Measurements from ENCODE around the gene HACD2. TPM values are rescaled to one million over a fixed set of nuclear protein-coding genes. Genes with fewer than 3 reads are reported as not detected.

HACD2 gene
- polyA plus RNA-seq, 1 of the 3 experiments (the other 2 are of a cell fraction) = 13.8 TPM

- peaks cover 60% of the 10 kb centered on the region for H3K27me3 ChIP-seq (ENCODE audit: insufficient read depth)
- H3K9ac ChIP-seq = no peak within 1 kb of the TSS
Measured at GRCh38 chr3:123448536-123449101, 136.2 kb downstream of the HACD2 start, which contains the start of gene ADCY5. Gene ADCY5 (minus strand): TSS chr3:123449090. CDS start chr3:123448545, 545 bp downstream.

DNA sequence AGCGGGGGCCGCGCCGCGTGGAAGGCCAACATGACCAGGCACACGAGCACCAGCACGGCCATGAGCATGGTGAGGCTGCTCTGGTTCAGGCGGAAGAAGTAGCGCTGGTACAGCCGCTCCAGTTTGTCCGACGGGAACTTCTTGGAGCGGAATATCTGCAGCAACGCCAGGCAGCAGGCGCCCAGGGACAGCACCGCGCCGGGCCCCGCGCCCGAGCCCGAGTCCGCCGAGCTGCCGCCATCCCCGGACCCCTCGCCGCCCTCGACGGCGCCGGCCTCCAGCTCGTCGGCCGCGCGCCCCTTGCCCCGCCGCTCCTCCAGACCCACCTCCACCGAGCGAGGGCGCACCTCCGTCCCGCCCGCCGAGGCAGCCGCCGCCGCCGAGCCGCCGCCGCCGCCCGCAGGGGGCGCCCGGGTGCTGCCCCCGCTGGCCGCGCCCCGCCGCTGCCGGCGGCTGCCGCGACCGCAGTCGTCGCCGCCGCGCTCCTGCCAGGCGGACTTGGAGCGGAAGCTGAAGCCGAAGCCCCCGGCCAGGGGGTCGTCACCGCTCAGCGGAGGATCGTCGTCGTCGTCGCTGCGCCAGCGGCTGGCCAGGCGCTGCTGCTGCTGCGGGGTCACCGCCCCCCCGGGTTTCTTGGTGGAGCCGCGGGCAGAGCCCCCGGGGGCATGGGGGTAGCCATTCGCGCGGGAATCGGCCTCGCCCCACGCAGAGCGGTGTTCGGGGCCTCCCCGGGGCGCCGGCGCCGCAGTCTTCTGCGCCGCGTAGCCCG is 136.9 kb downstream of the HACD2 start:
- H3K9me3 ChIP-seq = no peaks in the 10 kb centered on the region
- H3K36me3 ChIP-seq (replicated peaks in 1 of 2; ENCODE audit: control insufficient read depth in 1 of 2, insufficient read depth in 2 of 2, low read length in 1 of 2) = no peaks in the 10 kb centered on the region
- H3K79me2 ChIP-seq (ENCODE audit: insufficient read depth) = no peaks in the 10 kb centered on the region
- DNase-seq = peak; percentile 83
- H3K4me1 ChIP-seq (ENCODE audit: control insufficient read depth in 1 of 2, insufficient read depth in 2 of 2, low read depth in 1 of 2, low read length in 1 of 2) = peaks cover 0 to 5% of the 10 kb centered on the region in 2 experiments; a peak in 1 of 4 replicates
- no peak overlapping the region for H2AFZ ChIP-seq (ENCODE audit: low read depth)
- CTCF ChIA-PET = interaction anchor here (0.6 to 4.5 kb wide), 12 partner anchors 9 to 294 kb away, joined by 3 to 23 read pairs (median 5); no protein-coding TSS in a partner anchor
- H3F3A ChIP-seq (replicated peaks; ENCODE audit: insufficient read depth) = no peaks in the 10 kb centered on the region
- no peak overlapping the region for H3K9ac ChIP-seq
- H3K27ac ChIP-seq (ENCODE audit: low read depth in 2 of 2, low read length in 1 of 2) = no peak overlapping the region
- no peaks in the 10 kb centered on the region for H3K9me2 ChIP-seq
- TF ChIP-seq, protein P1, sequence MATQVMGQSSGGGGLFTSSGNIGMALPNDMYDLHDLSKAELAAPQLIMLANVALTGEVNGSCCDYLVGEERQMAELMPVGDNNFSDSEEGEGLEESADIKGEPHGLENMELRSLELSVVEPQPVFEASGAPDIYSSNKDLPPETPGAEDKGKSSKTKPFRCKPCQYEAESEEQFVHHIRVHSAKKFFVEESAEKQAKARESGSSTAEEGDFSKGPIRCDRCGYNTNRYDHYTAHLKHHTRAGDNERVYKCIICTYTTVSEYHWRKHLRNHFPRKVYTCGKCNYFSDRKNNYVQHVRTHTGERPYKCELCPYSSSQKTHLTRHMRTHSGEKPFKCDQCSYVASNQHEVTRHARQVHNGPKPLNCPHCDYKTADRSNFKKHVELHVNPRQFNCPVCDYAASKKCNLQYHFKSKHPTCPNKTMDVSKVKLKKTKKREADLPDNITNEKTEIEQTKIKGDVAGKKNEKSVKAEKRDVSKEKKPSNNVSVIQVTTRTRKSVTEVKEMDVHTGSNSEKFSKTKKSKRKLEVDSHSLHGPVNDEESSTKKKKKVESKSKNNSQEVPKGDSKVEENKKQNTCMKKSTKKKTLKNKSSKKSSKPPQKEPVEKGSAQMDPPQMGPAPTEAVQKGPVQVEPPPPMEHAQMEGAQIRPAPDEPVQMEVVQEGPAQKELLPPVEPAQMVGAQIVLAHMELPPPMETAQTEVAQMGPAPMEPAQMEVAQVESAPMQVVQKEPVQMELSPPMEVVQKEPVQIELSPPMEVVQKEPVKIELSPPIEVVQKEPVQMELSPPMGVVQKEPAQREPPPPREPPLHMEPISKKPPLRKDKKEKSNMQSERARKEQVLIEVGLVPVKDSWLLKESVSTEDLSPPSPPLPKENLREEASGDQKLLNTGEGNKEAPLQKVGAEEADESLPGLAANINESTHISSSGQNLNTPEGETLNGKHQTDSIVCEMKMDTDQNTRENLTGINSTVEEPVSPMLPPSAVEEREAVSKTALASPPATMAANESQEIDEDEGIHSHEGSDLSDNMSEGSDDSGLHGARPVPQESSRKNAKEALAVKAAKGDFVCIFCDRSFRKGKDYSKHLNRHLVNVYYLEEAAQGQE (IDR thresholded peaks at IDR 0.05; ENCODE audit: low read depth, low read length) = no peak
- TF ChIP-seq SIN3A (IDR thresholded peaks at IDR 0.05; ENCODE audit: borderline replicate concordance, low read depth, low read length) (no peak), MAX (IDR thresholded peaks at IDR 0.05; ENCODE audit: low read depth) (no peak), FOXJ3 (CRISPR knock-in tag; IDR thresholded peaks at IDR 0.05) (no peak), GABPA (IDR thresholded peaks at IDR 0.05; ENCODE audit: low read depth) (no peak), POLR2AphosphoS5 (IDR thresholded peaks at IDR 0.05; ENCODE audit: low read depth, low read length) (no peak), TEAD4 (IDR thresholded peaks at IDR 0.05; ENCODE audit: borderline replicate concordance, insufficient read depth) (no peak), EZH2phosphoT487 (IDR thresholded peaks at IDR 0.05; ENCODE audit: borderline replicate concordance, low read depth) (no peak), USF1 (IDR thresholded peaks at IDR 0.05; ENCODE audit: borderline replicate concordance, low read depth) (no peak), CTCF (IDR thresholded peaks at IDR 0.05) (no peak), MXI1 (IDR thresholded peaks at IDR 0.05; ENCODE audit: low read depth, low read length) (no peak), FOXM1 (IDR thresholded peaks at IDR 0.05; ENCODE audit: low read depth) (no peak), TCF12 (IDR thresholded peaks at IDR 0.05) (no peak)
- POLR2A ChIA-PET = no interaction called here
- H4K20me1 ChIP-seq (ENCODE audit: insufficient read depth) = no peaks in the 10 kb centered on the region
- H3K4me2 ChIP-seq = no peak overlapping the region
- 58% methylated on average over 29 of the region's 110 CpGs for WGBS (ENCODE audit: low lambda C conversion rate)
- H3K4me3 ChIP-seq (ENCODE audit: low read depth in 2 of 2, low read length in 1 of 2) = no peak overlapping the region; a peak in 1 of 4 replicates
- H3K27me3 ChIP-seq (ENCODE audit: insufficient read depth) = peaks cover 62% of the 10 kb centered on the region

More at GRCh38 chr3:123448536-123449101, 136.2 kb downstream of the HACD2 start, which contains the start of gene ADCY5:
- Histone ChIP-seq H3K9me2 (no peaks in the 10 kb centered on the region), H2AFZ (ENCODE audit: low read depth) (peak within 1 kb of the TSS; percentile 84), H3K4me2 (peak within 1 kb of the TSS; percentile 87), H4K20me1 (ENCODE audit: insufficient read depth) (no peaks in the 10 kb centered on the region), H3F3A (replicated peaks; ENCODE audit: insufficient read depth) (no peaks in the 10 kb centered on the region), H3K4me1 (ENCODE audit: control insufficient read depth in 1 of 2, insufficient read depth in 2 of 2, low read depth in 1 of 2, low read length in 1 of 2) (peaks cover 0 to 5% of the 10 kb centered on the region in 2 experiments; a peak in 1 of 4 replicates), H3K4me3 (ENCODE audit: low read depth in 2 of 2, low read length in 1 of 2) (peak within 1 kb of the TSS; percentile 62 to 64), H3K27ac (ENCODE audit: low read depth in 2 of 2, low read length in 1 of 2) (no peak within 1 kb of the TSS; a peak in 1 of 4 replicates), H3K79me2 (ENCODE audit: insufficient read depth) (no peaks in the 10 kb centered on the region), H3K9me3 (no peaks in the 10 kb centered on the region), H3K36me3 (replicated peaks in 1 of 2; ENCODE audit: control insufficient read depth in 1 of 2, insufficient read depth in 2 of 2, low read length in 1 of 2) (no peaks in the 10 kb centered on the region)
- POLR2A ChIA-PET = interaction anchor here (0.6 kb wide), 1 partner anchor 359 kb away, joined by 4 read pairs; no protein-coding TSS in a partner anchor
- TF ChIP-seq FOXJ3 (CRISPR knock-in tag; IDR thresholded peaks at IDR 0.05) = no peak
- no peak for TF ChIP-seq CHD2 (IDR thresholded peaks at IDR 0.05; ENCODE audit: low read length, partially characterized antibody)
- TF ChIP-seq POLR2AphosphoS5 (IDR thresholded peaks at IDR 0.05; ENCODE audit: low read depth, low read length) = no peak
- TF ChIP-seq RCOR1 (IDR thresholded peaks at IDR 0.05; ENCODE audit: low read length) = no peak
- no peak for TF ChIP-seq MXI1 (IDR thresholded peaks at IDR 0.05; ENCODE audit: low read depth, low read length)
- peak; percentile 75 for DNase-seq
- 20% methylated on average over 1 of the region's 67 CpGs for WGBS (ENCODE audit: low lambda C conversion rate)
- CTCF ChIA-PET = interaction anchor here (0.6 to 4.5 kb wide), 9 partner anchors 11 to 126 kb away, joined by 3 to 23 read pairs (median 6); no protein-coding TSS in a partner anchor

Data from SK-N-SH (cell line).